HepG2 (cell line): Measurements from ENCODE around the gene EFCAB8. TPM values are rescaled to one million over a fixed set of nuclear protein-coding genes. Genes with fewer than 3 reads are reported as not detected.
A peak's percentile ranks its signal among the peaks of the same experiment; 100 is the strongest.

Experiments
- ETS1 ChIP-seq: sonication (generic); formaldehyde crosslinking; IDR thresholded peaks from 2 replicates; pipeline ENCODE4 v1.4.0; 2020; ENCODE audit warnings: missing genetic modification reagents
- FOXA1 ChIP-seq, 2 experiments: fragments of 450-650 bp in 1 of 2; sonication (generic) in 1 of 2; formaldehyde crosslinking in 1 of 2; IDR thresholded peaks; 2 replicates each; pipeline versions ENCODE4 v1.4.0 to v1.6.1; 2016 to 2020; ENCODE audit warnings: missing genetic modification reagents in 1 of 2
- JUNB ChIP-seq: sonication (generic); formaldehyde crosslinking; IDR thresholded peaks from 2 replicates; pipeline ENCODE4 v1.8.0; 2022; ENCODE audit warnings: missing genetic modification reagents, mild to moderate bottlenecking, borderline replicate concordance
- LBX2 ChIP-seq: sonication (generic); formaldehyde crosslinking; IDR thresholded peaks from 2 replicates; pipeline ENCODE4 v1.5.0; 2020; ENCODE audit warnings: missing genetic modification reagents, mild to moderate bottlenecking, borderline replicate concordance
- MTF2 ChIP-seq: sonication (generic); formaldehyde crosslinking; IDR thresholded peaks from 2 replicates; pipeline ENCODE4 v1.5.0; 2020; ENCODE audit warnings: missing genetic modification reagents, borderline replicate concordance
- PBX2 ChIP-seq: IDR thresholded peaks from 2 replicates; pipeline ENCODE4 v1.6.1; 2016; ENCODE audit warnings: control low read depth
- SAFB2 ChIP-seq: sonication (generic); formaldehyde crosslinking; IDR thresholded peaks from 2 replicates; pipeline ENCODE4 v1.5.1; 2020; ENCODE audit warnings: missing genetic modification reagents, low read depth, mild to moderate bottlenecking, borderline replicate concordance
- SP5 ChIP-seq: IDR thresholded peaks from 2 replicates; pipeline ENCODE4 v1.6.1; 2016; ENCODE audit warnings: low read depth, borderline replicate concordance
- TAF1 ChIP-seq: sonication (generic); formaldehyde crosslinking; IDR thresholded peaks from 2 replicates; pipeline ENCODE4 v1.4.0; 2020; ENCODE audit warnings: missing genetic modification reagents
- TAF15 ChIP-seq: fragments of 200-400 bp; formaldehyde crosslinking; IDR thresholded peaks from one replicate; pipeline ENCODE4 v1.6.1; 2018; ENCODE audit warnings: mild to moderate bottlenecking, low read depth, low read length; ENCODE audit not compliant: poor library complexity, severe bottlenecking
- ZBTB37 ChIP-seq: sonication (generic); formaldehyde crosslinking; IDR thresholded peaks from 2 replicates; pipeline ENCODE4 v1.4.0; 2020; ENCODE audit warnings: mild to moderate bottlenecking, missing genetic modification reagents
- ZMYM2 ChIP-seq: sonication (generic); formaldehyde crosslinking; IDR thresholded peaks from 2 replicates; pipeline ENCODE4 v1.8.0; 2022; ENCODE audit warnings: mild to moderate bottlenecking, missing genetic modification reagents
- ZNF142 ChIP-seq: sonication (generic); formaldehyde crosslinking; IDR thresholded peaks from 2 replicates; pipeline ENCODE4 v1.4.0; 2020; ENCODE audit warnings: missing genetic modification reagents
- ZNF225 ChIP-seq: sonication (generic); formaldehyde crosslinking; IDR thresholded peaks from 2 replicates; pipeline ENCODE4 v1.4.0; 2020; ENCODE audit warnings: mild to moderate bottlenecking, missing genetic modification reagents
- ZNF7 ChIP-seq: IDR thresholded peaks from 2 replicates; pipeline ENCODE4 v1.6.1; 2016; ENCODE audit warnings: missing biosample characterization, missing genetic modification reagents
- ZNF788 ChIP-seq: sonication (generic); formaldehyde crosslinking; IDR thresholded peaks from 2 replicates; pipeline ENCODE4 v1.5.0; 2020; ENCODE audit warnings: mild to moderate bottlenecking, missing genetic modification reagents, borderline replicate concordance
- ZSCAN21 ChIP-seq: sonication (generic); formaldehyde crosslinking; IDR thresholded peaks from 2 replicates; pipeline ENCODE4 v1.8.0; 2022; ENCODE audit warnings: mild to moderate bottlenecking, missing genetic modification reagents, moderate library complexity, borderline replicate concordance
- polyA plus RNA-seq, 8 experiments: library from polyadenylated mRNA; depleted of rRNA in 3 of 8; stranded (reverse) in 7 of 8; unstranded in 1 of 8; fragments of >200 nt; fragmentation: Illumina TruSeq in 4 of 8; extraction: Trizol in 4 of 8; gene quantifications; 2 replicates each; pipeline versions ENCODE4 v1.2.1 to v1.2.3, GENCODE V29; 2011 to 2016; ENCODE audit warnings: low read depth in 4 of 8, missing spikeins in 1 of 8, mixed read lengths in 1 of 8; ENCODE audit not compliant: insufficient read depth in 1 of 8
- total RNA-seq, 5 experiments: library from RNA; depleted of rRNA; stranded (reverse); fragments of >200 nt; fragmentation: Illumina TruSeq; extraction: Trizol; gene quantifications; 2 replicates each; pipeline ENCODE4 v1.2.3, GENCODE V29; 2016; ENCODE audit warnings: low read depth in 1 of 5

The EFCAB8 gene
- total and polyA plus RNA-seq, 2 of the 13 experiments (the other 11 are each of a cell fraction or from before 2014, with no cell fraction given): 0.15 to 0.22 TPM

- TF ChIP-seq ZNF142 (CRISPR knock-in tag) (no peak), TAF15 (no peak), LBX2 (CRISPR knock-in tag) (peak; percentile 20; the same call in 1 of the 2 replicates), FOXA1 (IDR thresholded peaks at IDR 0.05) (no peak), FOXA1 (CRISPR knock-in tag; IDR thresholded peaks at IDR 0.05) (no peak), ZNF225 (CRISPR knock-in tag) (no peak), ZMYM2 (CRISPR knock-in tag) (no peak), ZNF7 (no peak), MTF2 (CRISPR knock-in tag) (no peak), ZSCAN21 (CRISPR knock-in tag) (no peak), ETS1 (no peak), ZBTB37 (CRISPR knock-in tag) (no peak), PBX2 (no peak), SP5 (CRISPR knock-in tag) (no peak), TAF1 (CRISPR knock-in tag) (no peak), SAFB2 (no peak), JUNB (CRISPR knock-in tag) (no peak), ZNF788 (peak; percentile 45; the same call in 1 of the 2 replicates)
These were observed 113.7 kb downstream of the EFCAB8 start (continued) for GRCh38 chr20:32972181-32973076.
